ENCODE data around the gene ANG.
A peak's percentile ranks its signal among the peaks of the same experiment; 100 is the strongest.

DNA sequence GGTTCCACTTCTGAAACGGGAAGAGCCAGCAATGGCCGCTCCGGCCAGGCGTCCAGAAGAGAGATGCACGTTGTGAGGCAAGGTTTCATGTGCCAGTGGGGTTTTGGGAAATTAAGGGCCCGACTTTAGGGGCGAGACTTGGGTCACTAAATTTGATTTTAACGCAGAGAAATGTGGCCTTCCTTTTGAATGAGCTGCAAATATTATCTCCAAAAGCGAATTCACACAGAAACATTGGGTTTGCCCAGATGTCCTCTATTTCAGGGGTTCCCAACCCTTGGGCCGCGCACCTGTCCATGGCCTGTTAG lies 6.5 kb upstream of the ANG start:
- TF ChIP-seq, protein P1, sequence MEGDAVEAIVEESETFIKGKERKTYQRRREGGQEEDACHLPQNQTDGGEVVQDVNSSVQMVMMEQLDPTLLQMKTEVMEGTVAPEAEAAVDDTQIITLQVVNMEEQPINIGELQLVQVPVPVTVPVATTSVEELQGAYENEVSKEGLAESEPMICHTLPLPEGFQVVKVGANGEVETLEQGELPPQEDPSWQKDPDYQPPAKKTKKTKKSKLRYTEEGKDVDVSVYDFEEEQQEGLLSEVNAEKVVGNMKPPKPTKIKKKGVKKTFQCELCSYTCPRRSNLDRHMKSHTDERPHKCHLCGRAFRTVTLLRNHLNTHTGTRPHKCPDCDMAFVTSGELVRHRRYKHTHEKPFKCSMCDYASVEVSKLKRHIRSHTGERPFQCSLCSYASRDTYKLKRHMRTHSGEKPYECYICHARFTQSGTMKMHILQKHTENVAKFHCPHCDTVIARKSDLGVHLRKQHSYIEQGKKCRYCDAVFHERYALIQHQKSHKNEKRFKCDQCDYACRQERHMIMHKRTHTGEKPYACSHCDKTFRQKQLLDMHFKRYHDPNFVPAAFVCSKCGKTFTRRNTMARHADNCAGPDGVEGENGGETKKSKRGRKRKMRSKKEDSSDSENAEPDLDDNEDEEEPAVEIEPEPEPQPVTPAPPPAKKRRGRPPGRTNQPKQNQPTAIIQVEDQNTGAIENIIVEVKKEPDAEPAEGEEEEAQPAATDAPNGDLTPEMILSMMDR (conservative IDR thresholded peaks at IDR 0.05): 0 out of 2 replicates have a peak, but pooled peaks have one; percentile 20
- no peak for TF ChIP-seq EZH2 (IDR thresholded peaks at IDR 0.05; ENCODE audit: low read depth)

Measured in PC-9 (cell line).